Colonic mucosa (tissue), 4 donors: ENCODE data around the gene MIGA2. TPM values are rescaled to one million over a fixed set of nuclear protein-coding genes. Genes with fewer than 3 reads are reported as not detected.

Experiments
- DNase-seq: peaks from one replicate; pipeline ENCODE4 v3.0.0-alpha.2; 2020
- H3K27ac ChIP-seq: fragments of 200-600 bp; one replicate; pipeline ENCODE4 v1.8.0; 2021
- H3K27me3 ChIP-seq: fragments of 200-600 bp; one replicate; pipeline ENCODE4 v1.8.0; 2021
- H3K36me3 ChIP-seq: fragments of 200-600 bp; one replicate; pipeline ENCODE4 v1.8.0; 2021
- H3K4me1 ChIP-seq: fragments of 200-600 bp; one replicate; pipeline ENCODE4 v1.8.0; 2021; ENCODE audit warnings: mild to moderate bottlenecking
- H3K4me3 ChIP-seq: fragments of 200-600 bp; one replicate; pipeline ENCODE4 v1.8.0; 2021
- H3K9ac ChIP-seq, 2 donors: one replicate each; pipeline ENCODE4 v1.7.0; 2013; ENCODE audit warnings: control low read depth in 2 of 2, low read depth in 2 of 2, low read length in 2 of 2
- H3K9me3 ChIP-seq: fragments of 200-600 bp; one replicate; pipeline ENCODE4 v1.8.0; 2021
- CTCF ChIP-seq: fragments of 200-600 bp; IDR thresholded peaks from one replicate; pipeline ENCODE4 v1.8.0; 2022; ENCODE audit warnings: antibody characterized with exemption, mild to moderate bottlenecking
- intact Hi-C: fragments of 100-400 bp; cut with DNase I; formaldehyde crosslinking; loops from one replicate; pipeline ENCODE4 v1.14.1; 2022
- total RNA-seq, 2 donors: library from RNA; stranded (reverse); fragmentation: NEBNext Ultra II Directional in 1 of 2; extraction: Animal tissue kit (Norgen Biotek cat#: 25700) in 1 of 2; gene quantifications; one replicate each; pipeline ENCODE4 v1.2.1, GENCODE V29; 2021
- donor health status: healthy.
- donor health status: DM: no; HTN: no; CAD: no.
- donor health status: DM: no; HTN: no; CAD: no.

The MIGA2 gene
- total RNA-seq, 2 donors from 2014 or later: 47.4 to 74.8 TPM

DNA sequence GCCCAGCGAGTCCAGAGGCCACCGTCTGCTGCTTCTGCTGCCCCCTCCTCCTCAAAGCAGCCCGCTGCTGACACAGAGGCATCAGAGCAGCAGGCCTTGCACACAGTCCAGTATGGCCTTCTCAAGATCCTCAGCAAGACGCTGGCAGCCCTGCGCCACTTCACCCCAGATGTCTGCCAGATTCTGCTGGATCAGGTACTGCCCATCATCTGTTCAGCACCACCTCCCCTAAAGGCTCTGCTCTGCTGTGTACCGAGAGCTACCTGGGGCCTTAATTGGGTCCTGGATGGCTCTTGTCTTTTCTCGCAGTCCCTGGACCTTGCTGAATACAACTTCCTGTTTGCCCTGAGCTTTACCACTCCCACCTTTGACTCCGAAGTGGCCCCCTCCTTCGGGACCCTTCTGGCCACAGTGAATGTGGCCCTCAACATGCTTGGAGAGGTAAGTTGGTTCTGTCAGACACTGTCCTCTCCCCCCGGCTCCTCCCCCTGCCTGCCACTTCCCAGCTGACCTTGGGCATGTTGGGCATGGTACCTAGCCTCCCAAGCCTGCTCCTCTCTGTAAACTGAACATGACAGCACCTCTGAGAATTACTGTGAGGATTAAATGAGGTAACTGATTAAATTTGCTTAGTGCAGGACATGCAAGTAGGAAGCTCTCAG is 31.0 kb upstream of the MIGA2 start:
- intact Hi-C loops: loop anchor here (5.0 kb wide), 1 partner anchor 782 kb away; no protein-coding TSS in a partner anchor
- DNase-seq: no peak
- H3K9ac ChIP-seq: no peak overlapping the region
- peaks cover 2% of the 10 kb centered on the region for H3K36me3 ChIP-seq
- TF ChIP-seq CTCF: no peak
- H3K4me3 ChIP-seq: no peak overlapping the region
- H3K9me3 ChIP-seq: no peaks in the 10 kb centered on the region
- no peak overlapping the region for H3K27ac ChIP-seq
- no peaks in the 10 kb centered on the region for H3K27me3 ChIP-seq
- no peaks in the 10 kb centered on the region for H3K4me1 ChIP-seq

DNA sequence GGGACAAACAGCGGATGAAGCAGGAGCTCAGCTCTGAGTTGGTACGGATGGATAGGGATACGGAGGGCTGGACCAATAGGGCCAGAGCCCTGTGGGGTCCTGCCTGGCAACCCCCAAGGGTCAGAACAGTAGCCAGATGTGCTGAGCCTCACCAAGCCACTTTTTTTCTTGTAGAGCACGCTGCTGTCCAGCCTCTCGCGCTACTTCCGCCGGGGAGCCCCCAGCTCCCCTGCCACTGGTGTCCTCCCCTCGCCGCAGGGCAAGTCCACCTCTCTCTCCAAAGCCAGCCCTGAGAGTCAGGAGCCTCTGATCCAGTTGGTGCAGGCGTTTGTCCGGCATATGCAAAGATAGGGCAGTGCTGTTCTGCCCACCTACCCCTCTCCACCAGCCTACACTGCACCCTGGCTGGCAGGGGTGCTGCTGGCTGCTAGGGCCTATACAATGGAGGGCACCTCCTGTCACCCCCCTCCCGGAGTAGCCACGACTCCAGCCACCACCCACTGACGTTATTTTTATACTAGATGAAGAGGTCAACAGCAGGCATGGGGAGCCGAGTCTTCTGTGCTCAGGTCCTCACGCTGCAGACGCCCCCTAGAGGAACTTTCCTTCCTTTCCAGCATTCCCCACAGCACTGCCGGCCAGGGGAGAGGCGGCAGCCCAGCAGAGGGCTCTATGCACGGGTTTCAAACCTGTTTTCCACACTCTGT is 29.9 kb upstream of the MIGA2 start:
- peak; percentile 71 for DNase-seq
- H3K27me3 ChIP-seq: no peaks in the 10 kb centered on the region
- peak; percentile 66 for TF ChIP-seq CTCF
- H3K4me3 ChIP-seq: no peak overlapping the region
- H3K36me3 ChIP-seq: peaks cover 5% of the 10 kb centered on the region
- intact Hi-C loops: loop anchor here (5.0 kb wide), 1 partner anchor 781 kb away; no protein-coding TSS in a partner anchor
- no peaks in the 10 kb centered on the region for H3K4me1 ChIP-seq
- H3K27ac ChIP-seq: no peak overlapping the region
- H3K9me3 ChIP-seq: no peaks in the 10 kb centered on the region
- no peak overlapping the region for H3K9ac ChIP-seq

- intact Hi-C loops: loop anchor here (5.0 kb wide), 1 partner anchor 780 kb away; no protein-coding TSS in a partner anchor
- Histone ChIP-seq H3K36me3 (peaks cover 5% of the 10 kb centered on the region), H3K9me3 (no peaks in the 10 kb centered on the region), H3K4me1 (no peaks in the 10 kb centered on the region), H3K9ac (no peak overlapping the region), H3K27ac (no peak overlapping the region), H3K4me3 (no peak overlapping the region), H3K27me3 (no peaks in the 10 kb centered on the region)
- no peak for TF ChIP-seq CTCF
- no peak for DNase-seq
These were observed 29.2 kb upstream of the MIGA2 start for GRCh38 chr9:129007035-129007765.

DNA sequence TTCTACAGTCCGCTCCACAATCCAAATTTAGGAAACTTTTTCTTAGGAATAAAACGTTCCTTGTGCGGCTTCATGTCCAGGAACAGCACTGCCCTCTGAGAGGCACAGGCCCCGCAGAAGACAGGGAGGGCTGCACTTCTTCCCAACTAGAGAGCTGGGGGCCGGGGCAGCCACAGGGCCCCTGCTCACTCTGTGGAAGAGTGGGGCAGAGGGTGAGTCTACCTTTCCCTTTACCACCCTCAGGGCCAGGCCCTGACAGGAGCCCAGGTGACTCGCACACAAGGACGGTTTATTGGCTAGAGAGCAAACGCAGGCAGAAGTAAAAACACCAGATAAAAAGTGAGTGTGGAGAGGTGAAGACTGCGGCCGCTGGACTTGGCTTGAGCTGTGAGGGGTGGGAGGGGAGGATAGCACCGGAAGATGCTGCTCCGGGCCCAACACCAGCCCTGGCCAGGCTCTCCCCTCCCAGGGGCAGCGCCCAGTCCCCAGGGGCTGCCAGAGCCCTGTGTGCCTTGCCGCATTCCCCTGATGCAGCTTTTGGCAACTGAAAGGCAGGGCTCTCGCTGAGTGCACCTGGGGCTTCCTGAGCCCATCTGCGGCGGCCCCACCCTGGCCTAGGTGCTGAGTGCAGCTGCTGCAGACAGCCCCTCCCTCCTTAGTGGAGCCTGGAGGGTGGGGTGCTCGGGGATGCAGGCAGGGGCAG is 28.5 kb upstream of the MIGA2 start:
- no peaks in the 10 kb centered on the region for H3K27me3 ChIP-seq
- H3K9me3 ChIP-seq: no peaks in the 10 kb centered on the region
- intact Hi-C loops: loop anchor here (5.0 kb wide), 1 partner anchor 779 kb away; no protein-coding TSS in a partner anchor
- no peak overlapping the region for H3K27ac ChIP-seq
- no peak for DNase-seq
- H3K9ac ChIP-seq: no peak overlapping the region
- peaks cover 5% of the 10 kb centered on the region for H3K36me3 ChIP-seq
- no peak overlapping the region for H3K4me3 ChIP-seq
- no peak for TF ChIP-seq CTCF
- no peaks in the 10 kb centered on the region for H3K4me1 ChIP-seq

GRCh38 chr9:129008469-129008965 is 27.9 kb upstream of the MIGA2 start:
- H3K4me3 ChIP-seq: no peak overlapping the region
- DNase-seq: no peak
- no peak overlapping the region for H3K27ac ChIP-seq
- H3K27me3 ChIP-seq: no peaks in the 10 kb centered on the region
- H3K4me1 ChIP-seq: no peaks in the 10 kb centered on the region
- peaks cover 5% of the 10 kb centered on the region for H3K36me3 ChIP-seq
- H3K9ac ChIP-seq: no peak overlapping the region
- intact Hi-C loops: loop anchor here (5.0 kb wide), 1 partner anchor 779 kb away; no protein-coding TSS in a partner anchor
- H3K9me3 ChIP-seq: no peaks in the 10 kb centered on the region
- TF ChIP-seq CTCF: no peak
